ENCODE measurements around the gene NOL11. TPM values are rescaled to one million over a fixed set of nuclear protein-coding genes. Genes with fewer than 3 reads are reported as not detected.

NOL11 gene
- total and polyA plus RNA-seq, 2 donors (not counting 3 experiments of a cell fraction or from before 2014, with no cell fraction given): 17.7 to 52.6 TPM

- Histone ChIP-seq H3K9ac (replicated peaks; ENCODE audit: extremely low read depth, insufficient read depth, low read length) (no peak overlapping the region), H3K27me3 (ENCODE audit: control insufficient read depth in 2 of 2, insufficient read depth in 2 of 2, low read length in 2 of 2) (no peaks in the 10 kb centered on the region), H3K4me1 (ENCODE audit: control insufficient read depth, extremely low read depth, insufficient read depth, low read length) (no peaks in the 10 kb centered on the region), H3K27ac (ENCODE audit: insufficient read depth, low read depth, low read length) (no peak overlapping the region), H3K4me2 (ENCODE audit: insufficient read depth, low read length) (no peak overlapping the region), H3K9me1 (replicated peaks; ENCODE audit: control insufficient read depth, extremely low read depth, insufficient read depth, low read length) (no peaks in the 10 kb centered on the region), H3K79me2 (ENCODE audit: control insufficient read depth, insufficient read depth, low read length) (no peaks in the 10 kb centered on the region), H4K20me1 (replicated peaks; ENCODE audit: control insufficient read depth, extremely low read depth, insufficient read depth, low read length) (no peaks in the 10 kb centered on the region), H3K36me3 (ENCODE audit: control insufficient read depth in 2 of 2, extremely low read depth in 1 of 2, insufficient read depth in 2 of 2, low read length in 2 of 2) (no peaks in the 10 kb centered on the region), H2AFZ (ENCODE audit: low read depth, low read length) (no peak overlapping the region), H3K4me3 (replicated peaks in 1 of 3; ENCODE audit: insufficient read depth in 1 of 3, low read depth in 1 of 3, low read length in 3 of 3) (no peak overlapping the region), H3K9me3 (replicated peaks; ENCODE audit: control insufficient read depth, insufficient read depth, low read length) (no peaks in the 10 kb centered on the region)
- TF ChIP-seq JUN (IDR thresholded peaks at IDR 0.05; ENCODE audit: borderline replicate concordance, insufficient read depth, insufficient read length, low read depth) (no peak), MYC (IDR thresholded peaks at IDR 0.05; ENCODE audit: low read depth, low read length) (no peak)
- TF ChIP-seq, protein P1, sequence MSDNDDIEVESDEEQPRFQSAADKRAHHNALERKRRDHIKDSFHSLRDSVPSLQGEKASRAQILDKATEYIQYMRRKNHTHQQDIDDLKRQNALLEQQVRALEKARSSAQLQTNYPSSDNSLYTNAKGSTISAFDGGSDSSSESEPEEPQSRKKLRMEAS (IDR thresholded peaks at IDR 0.05; ENCODE audit: insufficient read depth, insufficient read length): no peak
- POLR2A ChIA-PET: no interaction called here
- no TSS peak for BruUV-seq (replicated peaks)
- intact Hi-C loops (cut with micrococcal nuclease) (loop anchor here (5.0 kb wide), 2 partner anchors 53 to 128 kb away; no protein-coding TSS in a partner anchor), dilution Hi-C loops (cut with MboI; ENCODE audit: extremely low pct_ligation_motif_present, low sequenced_read_pairs) (no loop called here)
- FAIRE-seq: no peak
- CTCF ChIA-PET: interaction anchor here (0.6 kb wide), 1 partner anchor 16 kb away, joined by 3 read pairs; no protein-coding TSS in a partner anchor
- DNase-seq (ENCODE audit: low read depth, low spot score): no peak
Observed at GRCh38 chr17:67685351-67685750, 32.4 kb upstream of the NOL11 start.

GRCh38 chr17:67686241-67686640, 31.5 kb upstream of the NOL11 start:
- Histone ChIP-seq H3K9ac (replicated peaks; ENCODE audit: extremely low read depth, insufficient read depth, low read length) (no peak overlapping the region), H3K4me1 (ENCODE audit: control insufficient read depth, extremely low read depth, insufficient read depth, low read length) (no peaks in the 10 kb centered on the region), H3K4me3 (replicated peaks in 1 of 3; ENCODE audit: insufficient read depth in 1 of 3, low read depth in 1 of 3, low read length in 3 of 3) (no peak overlapping the region), H3K9me1 (replicated peaks; ENCODE audit: control insufficient read depth, extremely low read depth, insufficient read depth, low read length) (no peaks in the 10 kb centered on the region), H3K36me3 (ENCODE audit: control insufficient read depth in 2 of 2, extremely low read depth in 1 of 2, insufficient read depth in 2 of 2, low read length in 2 of 2) (no peaks in the 10 kb centered on the region), H3K27me3 (ENCODE audit: control insufficient read depth in 2 of 2, insufficient read depth in 2 of 2, low read length in 2 of 2) (no peaks in the 10 kb centered on the region), H2AFZ (ENCODE audit: low read depth, low read length) (no peak overlapping the region), H4K20me1 (replicated peaks; ENCODE audit: control insufficient read depth, extremely low read depth, insufficient read depth, low read length) (no peaks in the 10 kb centered on the region), H3K79me2 (ENCODE audit: control insufficient read depth, insufficient read depth, low read length) (no peaks in the 10 kb centered on the region), H3K4me2 (ENCODE audit: insufficient read depth, low read length) (no peak overlapping the region), H3K27ac (ENCODE audit: insufficient read depth, low read depth, low read length) (no peak overlapping the region), H3K9me3 (replicated peaks; ENCODE audit: control insufficient read depth, insufficient read depth, low read length) (no peaks in the 10 kb centered on the region)
- intact Hi-C loops (cut with micrococcal nuclease): loop anchor here (5.0 kb wide), 2 partner anchors 54 to 129 kb away; no protein-coding TSS in a partner anchor
- BruUV-seq (replicated peaks): no TSS peak
- no peak for TF ChIP-seq JUN (IDR thresholded peaks at IDR 0.05; ENCODE audit: borderline replicate concordance, insufficient read depth, insufficient read length, low read depth)
- TF ChIP-seq FOS (IDR thresholded peaks at IDR 0.05; ENCODE audit: borderline replicate concordance, insufficient read depth, low read length): no peak
- no peak for TF ChIP-seq MYC (IDR thresholded peaks at IDR 0.05; ENCODE audit: low read depth, low read length)
- TF ChIP-seq, protein P1 (IDR thresholded peaks at IDR 0.05; ENCODE audit: insufficient read depth, insufficient read length): no peak
- no peak for TF ChIP-seq POLR2AphosphoS5 (IDR thresholded peaks at IDR 0.05; ENCODE audit: insufficient read depth, low read depth, low read length)
- TF ChIP-seq POLR2A (IDR thresholded peaks at IDR 0.05; ENCODE audit: low read depth, low read length): no peak
- no peak for TF ChIP-seq EZH2 (IDR thresholded peaks at IDR 0.05; ENCODE audit: borderline replicate concordance, low read depth, low read length, severe bottlenecking)
- no peak for TF ChIP-seq GATA2 (IDR thresholded peaks at IDR 0.05; ENCODE audit: insufficient read depth, insufficient read length, low read depth, low read length)
- TF ChIP-seq, protein P2, sequence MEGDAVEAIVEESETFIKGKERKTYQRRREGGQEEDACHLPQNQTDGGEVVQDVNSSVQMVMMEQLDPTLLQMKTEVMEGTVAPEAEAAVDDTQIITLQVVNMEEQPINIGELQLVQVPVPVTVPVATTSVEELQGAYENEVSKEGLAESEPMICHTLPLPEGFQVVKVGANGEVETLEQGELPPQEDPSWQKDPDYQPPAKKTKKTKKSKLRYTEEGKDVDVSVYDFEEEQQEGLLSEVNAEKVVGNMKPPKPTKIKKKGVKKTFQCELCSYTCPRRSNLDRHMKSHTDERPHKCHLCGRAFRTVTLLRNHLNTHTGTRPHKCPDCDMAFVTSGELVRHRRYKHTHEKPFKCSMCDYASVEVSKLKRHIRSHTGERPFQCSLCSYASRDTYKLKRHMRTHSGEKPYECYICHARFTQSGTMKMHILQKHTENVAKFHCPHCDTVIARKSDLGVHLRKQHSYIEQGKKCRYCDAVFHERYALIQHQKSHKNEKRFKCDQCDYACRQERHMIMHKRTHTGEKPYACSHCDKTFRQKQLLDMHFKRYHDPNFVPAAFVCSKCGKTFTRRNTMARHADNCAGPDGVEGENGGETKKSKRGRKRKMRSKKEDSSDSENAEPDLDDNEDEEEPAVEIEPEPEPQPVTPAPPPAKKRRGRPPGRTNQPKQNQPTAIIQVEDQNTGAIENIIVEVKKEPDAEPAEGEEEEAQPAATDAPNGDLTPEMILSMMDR (IDR thresholded peaks at IDR 0.05; ENCODE audit: extremely low read depth in 1 of 2, insufficient read depth in 1 of 2, low read depth in 1 of 2, low read length in 2 of 2): no peak
- ChIA-PET CTCF (interaction anchor here (5.3 kb wide), 1 partner anchor 311 kb away, joined by 143 read pairs; the partner anchor contains the start of gene PITPNC1), POLR2A (no interaction called here)
- DNase-seq (ENCODE audit: low read depth, low spot score): no peak
- dilution Hi-C loops (cut with MboI; ENCODE audit: extremely low pct_ligation_motif_present, low sequenced_read_pairs): no loop called here
- FAIRE-seq: no peak
